Measurements from ENCODE around the gene HLF. TPM values are rescaled to one million over a fixed set of nuclear protein-coding genes. Genes with fewer than 3 reads are reported as not detected.
"Not testable (repeated sequence)": the region's sequence is repeated elsewhere in the genome, so short reads cannot be mapped to it uniquely, and the experiment has no call there.

The HLF gene
- total RNA-seq, 1 experiment from 2014 or later = 0.02 TPM

DNA sequence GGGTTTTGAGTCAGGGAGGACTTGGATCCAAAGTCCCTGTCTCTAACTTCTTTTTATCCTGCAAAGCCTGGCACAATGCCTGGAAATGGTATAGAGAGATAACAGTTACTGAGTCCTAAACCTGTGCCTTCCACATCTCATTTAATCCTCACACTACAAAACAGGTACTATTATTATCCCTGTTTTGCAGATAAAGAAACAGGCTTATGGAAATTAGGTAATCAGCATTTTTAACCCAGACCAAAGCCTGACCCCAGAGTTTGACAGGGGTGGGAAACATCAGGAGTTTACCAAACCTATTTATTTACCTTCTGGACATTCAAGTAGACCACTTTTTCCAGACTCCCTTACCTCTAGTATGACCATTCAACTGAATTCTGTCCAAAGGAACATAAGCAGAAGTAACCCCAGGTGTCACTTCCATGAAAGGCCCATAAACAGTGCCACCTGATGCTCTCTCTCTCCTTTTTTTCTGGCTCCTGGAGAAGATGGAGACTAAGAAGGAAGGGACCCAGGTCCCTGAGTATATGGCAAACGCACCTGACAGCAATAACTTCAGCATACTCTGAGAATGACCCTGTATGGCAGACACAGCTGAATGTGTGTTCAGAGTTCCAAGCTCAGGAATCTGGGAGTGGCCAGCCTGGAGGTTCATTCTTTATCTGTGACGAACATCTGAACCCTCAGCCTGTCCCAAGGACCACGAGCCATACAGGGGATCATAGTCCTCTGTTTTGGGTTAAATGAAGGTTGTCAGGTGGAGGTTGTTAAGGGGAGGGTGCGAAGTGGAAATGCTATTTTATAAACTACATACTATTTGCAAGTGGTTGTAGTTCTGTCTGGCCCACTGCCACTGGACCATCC, 62.7 kb downstream of the HLF start:
- no peak for DNase-seq (ENCODE audit: low read depth)

DNA sequence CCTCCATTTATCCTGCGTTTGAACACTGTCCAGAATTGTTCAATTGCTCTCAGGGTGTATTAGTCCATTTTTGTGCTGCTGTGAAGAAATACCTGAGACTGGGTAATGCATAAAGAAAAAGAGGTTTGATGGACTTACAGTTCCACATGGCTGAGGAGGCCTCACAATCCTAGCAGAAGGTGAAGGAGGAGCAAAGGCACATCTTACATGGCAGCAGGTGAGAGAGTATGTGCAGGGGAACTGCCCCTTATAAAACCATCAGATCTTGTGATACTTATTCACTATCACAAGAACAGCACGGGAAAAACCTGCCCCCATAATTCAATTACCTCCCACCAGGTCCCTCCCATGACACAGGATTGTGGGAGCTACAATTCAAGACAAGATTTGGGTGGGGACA, 63.8 kb downstream of the HLF start:
- DNase-seq (ENCODE audit: low read depth) = not testable (repeated sequence)

DNA sequence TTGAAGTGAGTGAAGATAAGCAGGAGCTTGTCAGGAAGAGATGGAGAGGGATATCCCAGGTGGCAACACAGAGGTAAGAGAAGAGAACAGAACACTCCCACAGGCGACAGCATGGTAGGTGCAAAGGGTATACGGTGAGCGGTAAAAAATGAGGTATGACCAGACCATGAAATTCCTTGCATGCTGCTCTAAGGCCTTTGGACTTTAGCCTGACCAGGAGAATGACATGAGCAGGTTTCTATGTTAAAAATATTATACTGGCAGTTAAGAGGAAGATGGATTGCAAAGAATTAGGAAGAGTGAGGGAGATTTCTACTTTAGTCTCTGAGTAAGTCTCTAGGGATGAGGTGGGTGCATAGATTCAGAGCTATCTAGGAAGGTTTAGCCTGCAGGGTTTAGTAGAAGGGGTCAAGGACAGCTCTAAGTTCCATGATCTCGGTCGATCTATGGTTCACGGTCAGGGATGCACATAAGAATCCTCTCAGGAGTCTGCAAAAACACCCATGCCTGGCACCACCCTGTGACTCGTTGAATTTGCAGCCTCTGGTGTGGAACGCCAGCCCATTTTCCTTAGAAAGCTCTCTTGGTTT, 65.7 kb downstream of the HLF start:
- DNase-seq (ENCODE audit: low read depth) = no peak

DNA sequence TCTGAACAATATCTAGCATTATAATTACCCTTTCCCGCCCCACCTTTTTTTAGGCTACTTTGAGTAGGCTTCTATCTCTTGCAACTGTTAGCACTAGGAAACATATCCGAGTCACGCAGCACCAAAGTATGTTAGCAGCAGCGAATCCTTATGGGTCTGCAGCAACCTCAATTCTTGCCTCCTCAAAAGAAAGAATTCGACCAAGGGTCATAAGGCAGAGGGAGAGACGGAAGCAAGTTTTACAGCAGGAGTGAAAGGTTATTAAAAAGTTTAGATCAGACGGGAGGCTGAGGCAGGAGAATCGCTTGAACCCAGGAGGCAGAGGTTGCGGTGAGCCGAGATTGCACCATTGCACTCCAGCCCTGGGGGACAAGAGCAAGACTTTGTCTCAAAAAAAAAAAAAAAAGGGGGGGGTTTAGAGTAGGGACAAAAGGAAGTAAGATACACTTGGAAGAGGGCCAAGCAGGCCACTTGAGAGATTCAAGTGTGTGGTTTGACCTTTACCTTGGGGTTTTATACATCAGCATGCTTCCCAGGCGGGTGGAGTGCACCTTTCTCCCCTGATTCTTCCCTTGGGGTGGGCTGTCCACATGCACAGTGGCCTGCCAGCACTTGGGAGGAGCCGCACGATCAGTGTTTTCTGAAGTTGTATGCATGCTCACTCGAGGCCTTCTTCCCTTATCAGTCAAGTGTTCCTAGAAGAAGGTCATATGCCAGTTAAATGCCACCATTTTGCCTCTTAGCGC, 67.7 kb downstream of the HLF start:
- no peak for DNase-seq (ENCODE audit: low read depth)

DNA sequence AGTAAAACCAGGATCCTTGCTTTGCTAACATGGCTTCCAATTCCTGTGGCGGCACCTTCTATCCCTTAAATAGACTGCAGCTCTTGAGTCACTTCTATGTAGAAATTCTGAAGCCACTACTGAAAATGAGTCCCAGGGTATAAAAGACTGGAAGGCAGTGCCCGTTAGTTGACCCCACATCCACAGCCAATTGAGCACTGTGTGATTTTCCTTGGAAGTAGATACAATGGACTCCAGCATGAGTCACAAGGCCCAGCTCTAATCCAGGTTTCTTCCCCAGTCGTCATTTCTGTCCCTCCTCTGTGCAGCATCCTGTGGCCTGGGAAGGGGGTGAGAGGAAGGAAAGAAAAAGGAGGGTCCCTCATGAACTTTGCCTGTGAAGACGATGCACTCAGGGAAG, 69.5 kb downstream of the HLF start:
- peak; percentile 56 for DNase-seq (ENCODE audit: low read depth)

DNA sequence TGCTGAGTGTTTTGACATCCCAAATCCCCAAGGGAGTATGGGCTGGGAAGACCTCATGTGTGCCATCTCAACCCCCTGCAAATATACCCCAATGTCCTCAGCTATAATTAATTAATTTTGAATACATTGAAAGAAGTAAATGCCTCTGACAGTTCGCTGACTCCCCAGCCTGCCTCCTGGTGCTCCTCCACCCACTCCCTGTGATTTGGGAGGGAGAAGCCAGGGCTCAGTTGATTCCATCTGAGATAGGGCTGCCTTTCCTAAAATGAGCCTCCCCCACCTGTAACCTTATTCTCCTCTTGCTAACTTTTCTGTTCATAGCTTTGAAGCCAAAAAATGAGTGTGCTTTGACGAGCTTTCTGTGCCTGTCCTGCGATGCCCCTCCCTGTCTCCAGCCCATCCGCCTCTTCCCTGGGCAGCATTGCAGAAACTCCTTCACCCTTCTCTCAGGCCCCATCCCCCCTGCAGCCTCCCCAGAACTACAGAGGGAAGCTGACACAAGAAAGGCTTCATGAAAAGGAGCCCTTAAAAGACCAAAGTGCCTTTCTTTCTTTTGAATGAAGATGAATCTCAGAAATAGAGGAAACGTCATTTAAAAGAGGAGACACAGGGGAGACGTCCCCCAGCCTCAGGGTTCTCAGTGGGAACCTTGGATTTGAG, 70.3 kb downstream of the HLF start:
- no peak for DNase-seq (ENCODE audit: low read depth)

DNA sequence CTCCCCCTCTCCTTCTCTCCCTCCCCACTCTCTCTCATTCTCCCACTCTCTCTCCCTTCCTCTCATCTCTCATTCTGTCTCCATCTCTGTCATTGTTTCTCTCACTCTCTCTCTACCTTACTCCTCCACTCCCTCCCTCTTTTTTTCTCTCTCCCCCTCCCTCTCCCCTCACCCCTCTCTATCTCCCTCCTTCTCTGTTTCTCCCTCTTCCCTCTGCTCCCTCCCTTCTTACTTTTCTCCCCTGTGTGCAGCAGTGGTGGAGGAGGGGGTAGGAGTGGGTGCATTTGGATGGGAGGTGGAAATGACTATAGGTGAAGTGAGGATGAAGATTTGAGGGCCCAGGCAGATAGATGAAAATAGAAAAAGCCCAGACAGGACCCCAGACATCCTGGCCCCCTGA, 70.9 kb downstream of the HLF start:
- no peak for DNase-seq (ENCODE audit: low read depth)

DNA sequence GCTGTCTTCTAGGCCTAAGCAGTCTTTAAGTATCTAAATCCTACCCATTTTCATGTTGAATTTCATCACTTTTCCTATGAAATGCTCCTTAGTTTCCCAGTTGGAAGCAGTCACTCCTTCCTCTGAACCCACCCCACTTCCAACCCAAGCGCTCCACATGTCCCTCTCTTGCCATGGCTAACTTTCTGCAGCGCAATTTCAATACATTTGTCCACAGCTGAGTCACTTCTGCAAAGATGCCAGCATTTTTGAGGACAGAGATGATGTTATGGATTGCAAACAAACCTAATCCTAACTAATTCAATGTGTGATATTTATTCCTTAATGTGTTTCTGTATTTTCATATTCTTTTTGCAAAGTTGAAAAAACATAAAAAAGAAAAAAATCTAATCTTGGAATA, 71.7 kb downstream of the HLF start:
- DNase-seq (ENCODE audit: low read depth) = no peak

DNA sequence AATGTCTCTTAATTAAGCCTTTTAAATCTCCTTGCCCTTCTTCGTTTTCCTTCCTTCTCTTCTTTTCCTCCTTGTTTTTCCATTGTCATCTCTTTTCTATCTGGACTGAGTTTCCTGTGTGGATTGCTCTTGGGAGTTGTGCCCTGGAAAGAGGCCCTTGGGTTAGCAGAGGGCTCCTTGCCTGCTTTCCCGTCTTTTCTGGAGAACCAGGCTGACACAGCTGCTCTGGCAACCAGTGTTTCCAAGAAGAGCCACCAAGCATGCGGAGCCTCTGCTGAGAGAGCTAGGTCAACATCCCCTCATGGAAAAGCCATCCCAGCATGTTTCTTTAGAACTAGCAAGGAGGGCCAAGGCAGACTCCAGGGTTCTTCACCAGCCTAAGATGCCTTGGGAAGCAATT, 75.4 kb downstream of the HLF start:
- no peak for DNase-seq (ENCODE audit: low read depth)

DNA sequence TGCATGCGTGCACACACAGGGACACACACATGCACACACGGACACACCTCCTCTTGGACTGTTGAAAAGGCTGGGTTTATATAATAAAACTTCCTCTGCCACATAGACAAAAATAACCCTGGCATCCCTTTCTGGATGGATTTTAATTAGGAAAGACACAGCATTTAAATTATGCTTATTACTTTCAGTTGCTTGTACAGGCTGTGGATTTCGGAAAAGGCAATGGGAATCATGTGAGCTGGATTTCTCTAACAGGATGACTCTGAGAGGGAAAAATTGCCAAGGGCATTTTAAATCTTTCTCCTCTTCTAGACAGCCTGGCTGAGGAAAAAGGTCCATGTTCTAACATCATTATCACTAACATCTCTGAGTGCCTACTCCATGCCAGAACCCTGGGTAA, 75.9 kb downstream of the HLF start:
- DNase-seq (ENCODE audit: low read depth) = no peak

DNA sequence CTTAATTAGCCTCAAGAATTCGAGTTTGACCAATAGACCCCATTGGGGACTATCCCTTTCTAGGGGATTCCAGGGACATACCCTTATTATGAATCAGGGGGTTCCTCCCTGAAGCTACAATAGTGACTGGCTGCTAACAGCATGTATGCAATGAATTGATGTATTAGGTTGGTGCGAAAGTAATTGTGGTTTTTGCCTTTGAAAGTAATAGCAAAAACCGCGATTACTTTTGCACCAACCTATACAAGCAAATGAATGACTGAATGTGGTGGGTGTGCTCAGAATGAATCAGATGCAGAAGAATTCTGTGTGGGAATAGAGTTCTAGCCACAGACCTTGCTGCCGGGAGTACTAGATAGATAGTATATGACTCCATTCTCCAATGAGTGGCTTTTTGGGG, 76.7 kb downstream of the HLF start:
- peak; percentile 40 for DNase-seq (ENCODE audit: low read depth)

DNA sequence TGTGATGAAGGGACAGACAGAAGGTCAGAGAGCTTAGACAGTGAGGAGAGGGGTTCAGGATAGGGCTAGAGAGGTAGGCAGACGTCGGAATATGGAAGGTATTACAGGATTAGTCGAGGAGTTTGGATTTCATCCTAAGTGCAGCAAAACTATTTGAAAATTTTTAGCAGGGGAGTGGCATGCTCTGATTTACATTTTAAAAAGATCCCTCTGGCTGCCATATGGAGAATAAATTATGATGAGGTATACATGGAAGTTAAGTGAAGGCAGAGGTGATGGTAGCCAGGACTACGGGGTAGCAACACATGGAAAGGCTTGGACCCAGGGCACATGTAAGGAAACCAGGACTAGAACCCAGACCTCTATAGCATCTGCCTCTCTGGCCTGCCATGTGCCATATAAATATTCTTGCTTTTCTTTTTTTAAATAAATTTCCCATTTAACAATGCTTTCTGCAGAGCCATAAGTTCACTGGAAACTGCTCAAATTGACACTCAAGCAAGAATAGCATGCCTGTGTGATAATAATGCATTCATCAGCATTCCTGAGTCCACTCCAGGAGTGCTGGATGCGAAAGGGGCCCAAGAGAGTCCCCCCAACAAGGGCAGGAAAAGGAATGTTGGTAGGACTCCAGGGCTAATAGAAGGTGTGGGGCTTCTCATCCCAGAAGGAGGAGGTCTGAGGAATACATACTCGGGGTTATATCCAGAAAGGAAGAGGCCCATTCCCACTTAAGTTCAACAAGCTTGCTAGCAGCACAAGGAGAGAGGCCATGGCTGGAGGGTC, 78.2 kb downstream of the HLF start:
- no peak for DNase-seq (ENCODE audit: low read depth)

DNA sequence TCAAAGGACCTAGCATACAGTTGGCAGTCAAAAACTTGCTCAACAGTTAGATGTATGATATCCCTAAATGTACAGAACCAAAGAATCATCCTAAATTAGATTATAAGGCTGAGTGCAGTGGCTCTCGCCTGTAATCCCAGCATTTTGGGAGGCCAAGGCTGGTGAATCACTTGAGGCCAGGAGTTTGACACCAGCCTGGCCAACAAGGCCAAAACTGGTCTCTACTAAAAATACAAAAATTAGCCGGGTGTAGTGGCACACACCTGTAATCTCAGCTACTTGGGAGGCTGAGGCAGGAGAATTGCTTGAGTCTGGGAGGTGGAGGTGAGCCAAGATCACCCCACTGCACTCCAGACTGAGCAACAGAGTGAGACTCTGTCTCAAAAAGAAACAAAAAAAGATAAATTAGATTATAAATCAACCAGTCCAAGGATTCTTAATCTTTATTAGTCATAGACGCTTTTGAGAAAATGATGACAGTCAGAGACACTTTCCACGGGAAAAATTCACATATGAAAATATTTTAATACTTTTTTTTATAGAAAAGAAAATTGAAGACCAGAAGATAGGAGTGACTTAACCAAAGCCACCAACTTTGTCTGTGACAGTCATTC, 79.2 kb downstream of the HLF start:
- no peak for DNase-seq (ENCODE audit: low read depth)

DNA sequence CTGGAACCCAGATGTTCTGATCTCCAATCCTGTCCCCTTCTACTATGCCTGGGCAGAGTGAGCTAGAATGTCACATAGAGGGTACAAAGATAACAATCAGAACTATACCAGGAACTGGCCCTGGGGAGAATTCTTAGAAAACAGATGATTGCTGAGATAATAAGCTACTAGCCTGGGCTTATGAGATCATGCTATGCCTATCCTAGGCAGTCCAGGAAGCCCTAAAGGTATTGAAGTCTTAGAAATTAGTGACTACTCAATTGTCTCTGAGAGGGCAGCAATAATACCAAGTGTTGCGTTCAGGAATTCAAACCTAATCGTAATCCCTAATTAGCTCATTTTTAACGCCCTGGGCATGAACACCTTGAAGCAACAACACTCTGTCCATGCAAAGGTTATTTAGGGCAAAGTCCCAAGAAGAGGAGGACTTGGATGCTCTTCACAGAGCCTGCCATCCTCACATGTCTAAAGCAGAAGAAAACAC, 79.8 kb downstream of the HLF start:
- DNase-seq (ENCODE audit: low read depth) = no peak

DNA sequence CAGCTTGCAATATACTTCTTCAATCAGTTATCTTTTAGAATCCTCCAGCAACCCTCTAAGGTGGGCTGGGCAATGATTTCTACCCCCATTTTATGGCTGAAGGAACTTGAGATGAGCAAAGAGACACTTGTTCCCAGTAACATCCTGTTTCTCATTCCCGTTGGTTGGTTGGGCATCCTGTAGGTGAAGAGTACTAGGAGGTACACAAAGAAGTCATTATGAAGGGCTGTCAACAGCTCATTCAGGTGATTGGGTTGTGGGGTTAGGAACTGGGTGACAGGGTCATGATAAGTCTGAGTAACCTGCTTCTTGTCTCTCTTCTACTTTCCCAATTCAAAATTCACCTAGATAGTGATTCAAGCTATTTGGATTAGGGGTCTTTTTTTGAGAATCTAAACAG, 80.4 kb downstream of the HLF start:
- no peak for DNase-seq (ENCODE audit: low read depth)

DNA sequence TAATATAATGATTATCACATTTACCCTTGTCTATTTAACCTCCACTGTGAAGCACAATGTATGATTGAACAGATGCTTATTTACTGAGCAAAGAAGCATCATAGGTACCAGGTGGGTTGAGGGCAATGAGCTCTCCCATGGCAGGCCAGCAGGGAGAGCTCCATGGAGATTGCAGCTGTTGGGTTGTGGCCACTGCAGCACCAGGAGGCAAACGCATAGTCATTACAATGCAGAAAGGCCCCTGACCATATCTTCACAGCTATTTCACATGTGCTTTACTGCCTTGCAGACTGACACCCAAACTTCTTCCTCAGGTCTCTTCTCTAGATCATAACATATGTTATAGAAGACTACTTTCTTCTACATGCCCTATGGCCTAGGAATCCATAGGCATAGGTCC, 81.9 kb downstream of the HLF start:
- DNase-seq (ENCODE audit: low read depth) = no peak

DNA sequence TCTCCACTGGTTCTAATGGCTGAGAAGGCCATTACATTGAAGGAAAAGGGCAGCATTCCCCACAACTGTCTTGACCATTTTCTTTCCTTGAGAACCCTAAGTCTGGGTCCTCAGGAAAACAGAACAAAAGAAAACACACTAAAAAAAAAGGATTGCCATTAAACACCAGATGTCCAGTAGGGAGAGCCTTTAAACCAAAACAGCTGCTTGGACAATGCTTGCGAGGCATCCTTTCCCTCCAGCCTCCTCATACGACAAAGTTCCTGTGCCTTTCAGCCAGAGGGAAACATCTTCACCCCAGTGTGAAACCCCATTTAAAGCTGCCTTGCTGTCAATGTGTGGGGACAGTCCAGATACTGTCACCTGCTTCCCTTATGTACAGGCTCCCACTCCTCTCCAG, 82.6 kb downstream of the HLF start:
- no peak for DNase-seq (ENCODE audit: low read depth)

DNA sequence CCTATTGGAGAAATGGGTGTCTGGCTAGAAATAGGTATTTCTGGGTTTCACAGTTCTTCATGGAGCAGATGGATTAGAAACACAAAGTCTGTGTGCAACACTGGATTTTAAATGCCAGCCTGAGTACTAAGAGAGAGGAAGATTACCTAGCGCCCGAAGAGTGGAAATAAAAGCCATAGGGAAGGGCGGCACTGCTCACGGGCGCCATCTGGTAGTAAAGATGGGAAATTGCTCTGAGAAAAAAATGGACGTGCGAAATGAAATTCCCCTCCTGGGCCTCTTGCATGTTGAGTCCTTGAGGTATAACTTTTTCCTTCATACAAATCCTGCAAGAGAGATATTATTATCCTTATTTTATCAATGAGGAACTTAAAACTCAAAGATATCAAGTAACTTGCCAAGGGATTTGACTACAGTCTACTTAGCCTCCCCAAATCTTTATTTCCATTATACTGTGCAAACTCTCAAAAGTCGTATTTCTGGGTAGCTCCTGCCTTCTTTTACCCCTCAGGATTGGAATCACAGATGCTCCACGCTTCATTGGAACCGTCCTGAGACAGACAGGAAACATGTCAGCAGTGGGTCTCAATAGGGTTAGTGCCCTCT, 84.1 kb downstream of the HLF start:
- peak; percentile 38 for DNase-seq (ENCODE audit: low read depth)

DNA sequence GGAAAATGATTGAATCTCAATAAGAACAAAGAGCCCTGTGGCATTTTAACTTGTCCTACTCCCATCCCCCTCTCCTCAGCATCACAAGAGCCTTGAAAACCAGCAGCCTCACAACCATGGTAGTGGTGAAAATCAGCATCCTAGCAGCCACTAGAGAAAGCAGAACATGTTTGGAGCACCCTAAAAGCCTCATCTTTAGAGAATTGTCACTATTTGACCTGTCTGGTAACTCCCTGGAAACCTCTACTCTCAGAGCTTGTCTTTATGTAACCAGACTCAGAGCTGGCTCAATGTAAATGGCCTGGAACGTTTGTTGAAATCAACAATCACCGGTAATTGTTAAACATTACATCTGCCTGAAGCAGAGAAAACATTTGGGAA, 86.1 kb downstream of the HLF start:
- DNase-seq (ENCODE audit: low read depth) = no peak

DNA sequence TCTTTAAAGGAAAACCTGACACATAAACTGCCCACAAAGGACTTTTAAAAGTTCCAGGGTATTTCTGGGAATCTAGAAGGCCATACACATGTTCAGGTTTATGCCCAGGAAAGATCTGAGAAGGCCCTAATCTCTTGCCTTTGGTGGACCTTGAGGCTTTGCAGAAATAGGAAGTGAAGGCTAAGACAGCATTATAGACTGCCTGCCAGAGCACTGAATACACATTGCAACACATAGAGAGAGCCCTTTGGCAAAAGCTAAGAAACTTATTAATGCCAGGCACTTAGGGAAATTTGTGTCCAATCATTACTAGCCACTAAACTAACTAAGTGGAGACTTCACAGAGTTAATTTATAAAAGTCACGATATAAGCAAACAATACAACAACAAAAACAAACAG, 86.5 kb downstream of the HLF start:
- DNase-seq (ENCODE audit: low read depth) = no peak

Data from HT1080 (cell line).